HepG2 (cell line): ENCODE measurements around the gene TEX19. TPM values are rescaled to one million over a fixed set of nuclear protein-coding genes. Genes with fewer than 3 reads are reported as not detected.

Experiments used
- HINFP ChIP-seq: sonication (generic); formaldehyde crosslinking; IDR thresholded peaks from 2 replicates; pipeline ENCODE4 v1.4.0; 2020; ENCODE audit warnings: low read depth, mild to moderate bottlenecking, missing genetic modification reagents
- KDM5A ChIP-seq: fragments of 200-600 bp; sonication (generic); IDR thresholded peaks from 2 replicates; pipeline ENCODE4 v1.7.0; 2018; ENCODE audit warnings: antibody characterized with exemption, mild to moderate bottlenecking, low read length, borderline replicate concordance
- KLF13 ChIP-seq: sonication (generic); formaldehyde crosslinking; IDR thresholded peaks from 2 replicates; pipeline ENCODE4 v1.4.0; 2020; ENCODE audit warnings: mild to moderate bottlenecking, missing genetic modification reagents
- KMT2A ChIP-seq: sonication (generic); formaldehyde crosslinking; IDR thresholded peaks from 2 replicates; pipeline ENCODE4 v1.4.0; 2020; ENCODE audit warnings: missing genetic modification reagents
- SIX1 ChIP-seq: sonication (generic); formaldehyde crosslinking; IDR thresholded peaks from 2 replicates; pipeline ENCODE4 v1.4.0; 2020; ENCODE audit warnings: missing genetic modification reagents, borderline replicate concordance
- ZBTB1 ChIP-seq: sonication (generic); formaldehyde crosslinking; IDR thresholded peaks from 2 replicates; pipeline ENCODE4 v1.4.0; 2020; ENCODE audit warnings: missing genetic modification reagents, borderline replicate concordance
- ZNF251 ChIP-seq: sonication (generic); formaldehyde crosslinking; IDR thresholded peaks from 2 replicates; pipeline ENCODE4 v1.9.0; 2021; ENCODE audit warnings: mild to moderate bottlenecking, missing genetic modification reagents
- ZNF441 ChIP-seq: sonication (generic); formaldehyde crosslinking; IDR thresholded peaks from 2 replicates; pipeline ENCODE4 v1.7.0; 2021; ENCODE audit warnings: missing genetic modification reagents, borderline replicate concordance
- ZNF557 ChIP-seq: sonication (generic); formaldehyde crosslinking; IDR thresholded peaks from 2 replicates; pipeline ENCODE4 v1.4.0; 2020; ENCODE audit warnings: missing genetic modification reagents
- ZNF615 ChIP-seq: sonication (generic); formaldehyde crosslinking; IDR thresholded peaks from 2 replicates; pipeline ENCODE4 v1.5.0; 2020; ENCODE audit warnings: mild to moderate bottlenecking, missing genetic modification reagents, borderline replicate concordance
- ZNF737 ChIP-seq: sonication (generic); formaldehyde crosslinking; IDR thresholded peaks from 2 replicates; pipeline ENCODE4 v1.5.0; 2020; ENCODE audit warnings: missing genetic modification reagents, mild to moderate bottlenecking, borderline replicate concordance
- ZNF878 ChIP-seq: sonication (generic); formaldehyde crosslinking; IDR thresholded peaks from 2 replicates; pipeline ENCODE4 v1.8.1; 2023; ENCODE audit warnings: mild to moderate bottlenecking, missing genetic modification reagents, moderate library complexity
- ZNF879 ChIP-seq: sonication (generic); formaldehyde crosslinking; IDR thresholded peaks from 2 replicates; pipeline ENCODE4 v1.8.1; 2023; ENCODE audit warnings: missing genetic modification reagents
- ZSCAN21 ChIP-seq: sonication (generic); formaldehyde crosslinking; IDR thresholded peaks from 2 replicates; pipeline ENCODE4 v1.8.0; 2022; ENCODE audit warnings: mild to moderate bottlenecking, missing genetic modification reagents, moderate library complexity, borderline replicate concordance
- polyA plus RNA-seq, 8 experiments: library from polyadenylated mRNA; depleted of rRNA in 3 of 8; stranded (reverse) in 7 of 8; unstranded in 1 of 8; fragments of >200 nt; fragmentation: Illumina TruSeq in 4 of 8; extraction: Trizol in 4 of 8; gene quantifications; 2 replicates each; pipeline versions ENCODE4 v1.2.1 to v1.2.3, GENCODE V29; 2011 to 2016; ENCODE audit warnings: low read depth in 4 of 8, missing spikeins in 1 of 8, mixed read lengths in 1 of 8; ENCODE audit not compliant: insufficient read depth in 1 of 8
- total RNA-seq, 5 experiments: library from RNA; depleted of rRNA; stranded (reverse); fragments of >200 nt; fragmentation: Illumina TruSeq; extraction: Trizol; gene quantifications; 2 replicates each; pipeline ENCODE4 v1.2.3, GENCODE V29; 2016; ENCODE audit warnings: low read depth in 1 of 5
- TF ChIP-seq, protein P1 (sequence below): sonication (generic); formaldehyde crosslinking; IDR thresholded peaks from 2 replicates; pipeline ENCODE4 v1.5.0; 2020; ENCODE audit warnings: missing genetic modification reagents
- TF ChIP-seq, protein P2 (sequence below): IDR thresholded peaks from 2 replicates; pipeline ENCODE4 v1.6.1; 2016; ENCODE audit warnings: missing compliant biosample characterization, missing genetic modification reagents, borderline replicate concordance
- TF ChIP-seq, protein P3 (sequence below): IDR thresholded peaks from 2 replicates; pipeline ENCODE4 v1.6.1; 2016; ENCODE audit warnings: missing genetic modification reagents, missing compliant biosample characterization
- TF ChIP-seq, protein P4 (sequence below): sonication (generic); formaldehyde crosslinking; IDR thresholded peaks from 2 replicates; pipeline ENCODE4 v1.4.0; 2020; ENCODE audit warnings: missing genetic modification reagents, borderline replicate concordance

Gene TEX19
- total and polyA plus RNA-seq, 2 of the 13 experiments (the other 11 are each of a cell fraction or from before 2014, with no cell fraction given) = 1.3 to 6.0 TPM

DNA sequence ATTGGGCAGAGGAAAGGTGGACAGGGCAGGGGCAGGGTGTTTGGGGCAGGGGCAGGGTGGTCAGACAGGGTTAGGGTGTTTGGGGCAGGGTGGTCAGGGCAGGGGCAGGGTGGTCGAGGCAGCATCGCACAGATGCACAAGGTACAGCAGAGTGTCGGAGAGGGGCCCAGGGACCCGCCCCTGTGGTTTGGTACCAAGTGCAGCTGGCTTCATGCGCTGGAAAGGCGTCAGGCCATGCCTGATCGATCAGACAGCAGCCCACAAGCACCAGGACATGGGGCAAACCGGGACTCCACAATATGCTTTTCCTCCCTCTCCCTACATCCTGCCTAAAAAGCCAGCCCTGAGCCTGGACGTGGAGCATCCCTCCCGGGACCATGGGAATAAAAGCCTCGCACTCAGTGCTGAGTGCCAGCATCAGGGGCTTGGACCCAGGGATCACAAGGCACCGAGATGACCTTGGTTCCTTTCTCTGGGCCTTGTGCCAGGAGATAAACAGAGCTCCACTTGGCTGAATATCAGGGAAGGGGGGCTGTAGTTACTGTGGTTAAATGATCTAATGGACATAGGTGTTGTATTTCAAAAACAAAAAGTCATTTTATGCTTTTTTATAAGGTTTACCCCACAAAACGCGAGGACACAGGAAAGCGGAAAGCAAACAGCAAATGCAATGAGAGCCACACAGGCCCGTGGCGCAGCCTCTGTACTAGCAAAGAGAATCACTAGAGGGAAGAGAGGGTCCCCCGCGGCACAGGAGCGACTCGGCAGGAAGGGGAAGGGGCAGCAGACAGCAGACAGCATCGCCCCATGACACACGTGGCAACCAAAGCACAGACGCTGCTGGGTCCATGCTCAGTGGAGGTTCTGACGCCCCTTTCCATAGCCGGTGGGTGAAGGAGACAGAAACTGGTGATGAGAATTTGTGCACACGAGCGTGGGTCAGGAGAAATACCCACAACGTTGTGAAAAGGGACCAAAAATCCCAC is 53.8 kb downstream of the TEX19 start (continued):
- TF ChIP-seq ZNF878 (CRISPR knock-in tag) (no peak), ZBTB1 (CRISPR knock-in tag) (no peak), ZNF737 (CRISPR knock-in tag) (no peak), KDM5A (no peak), ZNF441 (no peak), ZNF557 (CRISPR knock-in tag) (no peak), KLF13 (no peak), KMT2A (CRISPR knock-in tag) (no peak), ZNF879 (no peak), ZNF251 (CRISPR knock-in tag) (no peak), SIX1 (peak; percentile 59; the same call in 1 of the 2 replicates), ZNF615 (CRISPR knock-in tag) (no peak), ZSCAN21 (CRISPR knock-in tag) (no peak), HINFP (no peak)
- TF ChIP-seq, protein P1, sequence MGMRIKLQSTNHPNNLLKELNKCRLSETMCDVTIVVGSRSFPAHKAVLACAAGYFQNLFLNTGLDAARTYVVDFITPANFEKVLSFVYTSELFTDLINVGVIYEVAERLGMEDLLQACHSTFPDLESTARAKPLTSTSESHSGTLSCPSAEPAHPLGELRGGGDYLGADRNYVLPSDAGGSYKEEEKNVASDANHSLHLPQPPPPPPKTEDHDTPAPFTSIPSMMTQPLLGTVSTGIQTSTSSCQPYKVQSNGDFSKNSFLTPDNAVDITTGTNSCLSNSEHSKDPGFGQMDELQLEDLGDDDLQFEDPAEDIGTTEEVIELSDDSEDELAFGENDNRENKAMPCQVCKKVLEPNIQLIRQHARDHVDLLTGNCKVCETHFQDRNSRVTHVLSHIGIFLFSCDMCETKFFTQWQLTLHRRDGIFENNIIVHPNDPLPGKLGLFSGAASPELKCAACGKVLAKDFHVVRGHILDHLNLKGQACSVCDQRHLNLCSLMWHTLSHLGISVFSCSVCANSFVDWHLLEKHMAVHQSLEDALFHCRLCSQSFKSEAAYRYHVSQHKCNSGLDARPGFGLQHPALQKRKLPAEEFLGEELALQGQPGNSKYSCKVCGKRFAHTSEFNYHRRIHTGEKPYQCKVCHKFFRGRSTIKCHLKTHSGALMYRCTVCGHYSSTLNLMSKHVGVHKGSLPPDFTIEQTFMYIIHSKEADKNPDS = no peak
- TF ChIP-seq, protein P2, sequence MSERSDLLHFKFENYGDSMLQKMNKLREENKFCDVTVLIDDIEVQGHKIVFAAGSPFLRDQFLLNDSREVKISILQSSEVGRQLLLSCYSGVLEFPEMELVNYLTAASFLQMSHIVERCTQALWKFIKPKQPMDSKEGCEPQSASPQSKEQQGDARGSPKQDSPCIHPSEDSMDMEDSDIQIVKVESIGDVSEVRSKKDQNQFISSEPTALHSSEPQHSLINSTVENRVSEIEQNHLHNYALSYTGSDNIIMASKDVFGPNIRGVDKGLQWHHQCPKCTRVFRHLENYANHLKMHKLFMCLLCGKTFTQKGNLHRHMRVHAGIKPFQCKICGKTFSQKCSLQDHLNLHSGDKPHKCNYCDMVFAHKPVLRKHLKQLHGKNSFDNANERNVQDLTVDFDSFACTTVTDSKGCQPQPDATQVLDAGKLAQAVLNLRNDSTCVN (CRISPR knock-in tag) = no peak
- TF ChIP-seq, protein P3, sequence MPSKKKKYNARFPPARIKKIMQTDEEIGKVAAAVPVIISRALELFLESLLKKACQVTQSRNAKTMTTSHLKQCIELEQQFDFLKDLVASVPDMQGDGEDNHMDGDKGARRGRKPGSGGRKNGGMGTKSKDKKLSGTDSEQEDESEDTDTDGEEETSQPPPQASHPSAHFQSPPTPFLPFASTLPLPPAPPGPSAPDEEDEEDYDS (CRISPR knock-in tag) = no peak
- TF ChIP-seq, protein P4, sequence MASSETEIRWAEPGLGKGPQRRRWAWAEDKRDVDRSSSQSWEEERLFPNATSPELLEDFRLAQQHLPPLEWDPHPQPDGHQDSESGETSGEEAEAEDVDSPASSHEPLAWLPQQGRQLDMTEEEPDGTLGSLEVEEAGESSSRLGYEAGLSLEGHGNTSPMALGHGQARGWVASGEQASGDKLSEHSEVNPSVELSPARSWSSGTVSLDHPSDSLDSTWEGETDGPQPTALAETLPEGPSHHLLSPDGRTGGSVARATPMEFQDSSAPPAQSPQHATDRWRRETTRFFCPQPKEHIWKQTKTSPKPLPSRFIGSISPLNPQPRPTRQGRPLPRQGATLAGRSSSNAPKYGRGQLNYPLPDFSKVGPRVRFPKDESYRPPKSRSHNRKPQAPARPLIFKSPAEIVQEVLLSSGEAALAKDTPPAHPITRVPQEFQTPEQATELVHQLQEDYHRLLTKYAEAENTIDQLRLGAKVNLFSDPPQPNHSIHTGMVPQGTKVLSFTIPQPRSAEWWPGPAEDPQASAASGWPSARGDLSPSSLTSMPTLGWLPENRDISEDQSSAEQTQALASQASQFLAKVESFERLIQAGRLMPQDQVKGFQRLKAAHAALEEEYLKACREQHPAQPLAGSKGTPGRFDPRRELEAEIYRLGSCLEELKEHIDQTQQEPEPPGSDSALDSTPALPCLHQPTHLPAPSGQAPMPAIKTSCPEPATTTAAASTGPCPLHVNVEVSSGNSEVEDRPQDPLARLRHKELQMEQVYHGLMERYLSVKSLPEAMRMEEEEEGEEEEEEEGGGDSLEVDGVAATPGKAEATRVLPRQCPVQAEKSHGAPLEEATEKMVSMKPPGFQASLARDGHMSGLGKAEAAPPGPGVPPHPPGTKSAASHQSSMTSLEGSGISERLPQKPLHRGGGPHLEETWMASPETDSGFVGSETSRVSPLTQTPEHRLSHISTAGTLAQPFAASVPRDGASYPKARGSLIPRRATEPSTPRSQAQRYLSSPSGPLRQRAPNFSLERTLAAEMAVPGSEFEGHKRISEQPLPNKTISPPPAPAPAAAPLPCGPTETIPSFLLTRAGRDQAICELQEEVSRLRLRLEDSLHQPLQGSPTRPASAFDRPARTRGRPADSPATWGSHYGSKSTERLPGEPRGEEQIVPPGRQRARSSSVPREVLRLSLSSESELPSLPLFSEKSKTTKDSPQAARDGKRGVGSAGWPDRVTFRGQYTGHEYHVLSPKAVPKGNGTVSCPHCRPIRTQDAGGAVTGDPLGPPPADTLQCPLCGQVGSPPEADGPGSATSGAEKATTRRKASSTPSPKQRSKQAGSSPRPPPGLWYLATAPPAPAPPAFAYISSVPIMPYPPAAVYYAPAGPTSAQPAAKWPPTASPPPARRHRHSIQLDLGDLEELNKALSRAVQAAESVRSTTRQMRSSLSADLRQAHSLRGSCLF (CRISPR knock-in tag) = no peak
